ENCODE measurements around the gene VPS52. TPM values are rescaled to one million over a fixed set of nuclear protein-coding genes. Genes with fewer than 3 reads are reported as not detected.

The VPS52 gene
- total RNA-seq, 3 donors from 2014 or later = 58.2 to 82.6 (median 72.7) TPM

GRCh38 chr6:33211666-33212422 is 59.8 kb downstream of the VPS52 start:
- peaks cover 19% of the 10 kb centered on the region for H3K4me1 ChIP-seq (ENCODE audit: low read depth)
- H3K36me3 ChIP-seq (ENCODE audit: low read depth) = no peaks in the 10 kb centered on the region
- intact Hi-C loops (cut with DNase I, micrococcal nuclease) = no loop called here
- ATAC-seq (no peak), DNase-seq (no peak)
- TF ChIP-seq CTCF (IDR thresholded peaks at IDR 0.05) = no peak
- H3K9me3 ChIP-seq = no peaks in the 10 kb centered on the region
- no peak overlapping the region for H3K4me3 ChIP-seq

DNA sequence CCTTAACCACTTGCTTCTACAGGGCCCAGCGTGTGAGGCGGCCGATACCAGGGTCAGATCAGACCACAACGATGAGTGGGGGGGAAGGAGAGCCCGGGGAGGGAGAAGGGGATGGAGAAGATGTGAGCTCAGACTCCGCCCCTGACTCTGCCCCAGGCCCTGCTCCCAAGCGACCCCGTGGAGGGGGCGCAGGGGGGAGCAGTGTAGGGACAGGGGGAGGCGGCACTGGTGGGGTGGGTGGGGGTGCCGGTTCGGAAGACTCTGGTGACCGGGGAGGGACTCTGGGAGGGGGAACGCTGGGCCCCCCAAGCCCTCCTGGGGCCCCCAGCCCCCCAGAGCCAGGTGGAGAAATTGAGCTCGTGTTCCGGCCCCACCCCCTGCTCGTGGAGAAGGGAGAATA is 60.5 kb downstream of the VPS52 start:
- no peak overlapping the region for H3K4me3 ChIP-seq
- TF ChIP-seq CTCF (IDR thresholded peaks at IDR 0.05) = no peak
- intact Hi-C loops (cut with DNase I, micrococcal nuclease) = no loop called here
- ATAC-seq = no peak
- H3K9me3 ChIP-seq = no peaks in the 10 kb centered on the region
- DNase-seq = no peak
- H3K4me1 ChIP-seq (ENCODE audit: low read depth) = peaks cover 19% of the 10 kb centered on the region
- no peaks in the 10 kb centered on the region for H3K36me3 ChIP-seq (ENCODE audit: low read depth)

DNA sequence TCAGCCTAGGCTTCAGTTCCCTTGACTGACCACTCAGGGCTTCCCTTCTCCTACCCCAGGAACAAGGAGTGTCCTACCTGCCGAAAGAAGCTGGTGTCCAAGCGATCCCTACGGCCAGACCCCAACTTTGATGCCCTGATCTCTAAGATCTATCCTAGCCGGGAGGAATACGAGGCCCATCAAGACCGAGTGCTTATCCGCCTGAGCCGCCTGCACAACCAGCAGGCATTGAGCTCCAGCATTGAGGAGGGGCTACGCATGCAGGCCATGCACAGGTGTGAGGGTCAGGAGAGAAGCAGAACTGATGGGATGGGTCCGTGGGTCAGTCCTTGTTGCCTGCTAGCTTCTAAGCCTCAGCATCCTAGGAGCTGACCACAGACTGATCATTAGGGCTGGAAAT is 61.8 kb downstream of the VPS52 start:
- no peak for DNase-seq
- Histone ChIP-seq H3K4me3 (no peak overlapping the region), H3K9me3 (no peaks in the 10 kb centered on the region), H3K4me1 (ENCODE audit: low read depth) (peaks cover 19% of the 10 kb centered on the region), H3K36me3 (ENCODE audit: low read depth) (no peaks in the 10 kb centered on the region)
- no peak for TF ChIP-seq CTCF (IDR thresholded peaks at IDR 0.05)
- ATAC-seq = no peak
- intact Hi-C loops (cut with DNase I, micrococcal nuclease) = no loop called here

GRCh38 chr6:33208091-33208967 is 63.3 kb downstream of the VPS52 start, which contains the start of gene RING1:
Gene RING1, plus strand, starts transcription at chr6:33208500. Its CDS starts 323 bp downstream, at chr6:33208823.
- intact Hi-C loops (cut with DNase I, micrococcal nuclease) = no loop called here
- Histone ChIP-seq H3K36me3 (ENCODE audit: low read depth) (no peaks in the 10 kb centered on the region), H3K9me3 (no peaks in the 10 kb centered on the region), H3K4me3 (peak within 1 kb of the TSS; percentile 70), H3K4me1 (ENCODE audit: low read depth) (peaks cover 20% of the 10 kb centered on the region)
- no peak for TF ChIP-seq CTCF (IDR thresholded peaks at IDR 0.05)
- peak; percentile 90 to 92 (median 91) for DNase-seq
- ATAC-seq = peak; percentile 77

- Histone ChIP-seq H3K9me3 (no peaks in the 10 kb centered on the region), H3K4me1 (ENCODE audit: low read depth) (peaks cover 19% of the 10 kb centered on the region), H3K4me3 (peak overlapping the region; percentile 70), H3K36me3 (ENCODE audit: low read depth) (no peaks in the 10 kb centered on the region)
- TF ChIP-seq CTCF (IDR thresholded peaks at IDR 0.05) = no peak
- intact Hi-C loops (cut with DNase I, micrococcal nuclease) = no loop called here
- DNase-seq (peak; percentile 64 to 77 (median 77)), ATAC-seq (peak; percentile 24)
Measured at GRCh38 chr6:33207552-33208090, 64.1 kb downstream of the VPS52 start.

Measured in mucosa of descending colon (tissue), 3 donors.